GM21723 (cell line): ENCODE results near the gene ABCB6.
"Not testable (repeated sequence)": the region's sequence is repeated elsewhere in the genome, so short reads cannot be mapped to it uniquely, and the experiment has no call there.

Experiments used
- ATAC-seq: cut with Tn5 transposase; IDR thresholded peaks from one replicate; pipeline ENCODE4 v1.9.1; 2021; ENCODE audit warnings: mild to moderate bottlenecking, moderate library complexity; ENCODE audit not compliant: unreplicated experiment

The ABCB6 gene

GRCh38 chr2:219218732-219219701, at the start of gene ABCB6:
TSS of gene ABCB6 (minus strand) at chr2:219218958. CDS start at chr2:219218673, 285 bp downstream.
- peak; percentile 77 for ATAC-seq

GRCh38 chr2:219268294-219268693, 49.5 kb upstream of the ABCB6 start:
- ATAC-seq = no peak

- no peak for ATAC-seq
These were observed 48.1 kb upstream of the ABCB6 start for GRCh38 chr2:219266886-219267285.

GRCh38 chr2:219266232-219266631, 47.5 kb upstream of the ABCB6 start:
- ATAC-seq = no peak

- ATAC-seq = no peak
These were observed 42.5 kb upstream of the ABCB6 start for GRCh38 chr2:219261024-219261855.

GRCh38 chr2:219258942-219259341, 40.2 kb upstream of the ABCB6 start:
- ATAC-seq = not testable (repeated sequence)

- peak; percentile 35 for ATAC-seq
These were observed 35.9 kb upstream of the ABCB6 start for GRCh38 chr2:219254590-219255201.

GRCh38 chr2:219253753-219254589, 35.2 kb upstream of the ABCB6 start, which contains the start of gene TUBA4A:
TSS of gene TUBA4A (minus strand) at chr2:219253918. CDS start at chr2:219253858, 60 bp downstream.
- peak; percentile 55 for ATAC-seq

GRCh38 chr2:219252900-219253752, 34.4 kb upstream of the ABCB6 start, which contains the start of gene TUBA4B:
TSS of gene TUBA4B (plus strand) at chr2:219253243. CDS start at chr2:219253408, 165 bp downstream.
- ATAC-seq = peak; percentile 12

GRCh38 chr2:219252570-219252899, 33.8 kb upstream of the ABCB6 start:
- ATAC-seq = no peak

GRCh38 chr2:219252084-219252483, 33.3 kb upstream of the ABCB6 start:
- ATAC-seq = no peak

GRCh38 chr2:219251656-219252055, 32.9 kb upstream of the ABCB6 start:
- no peak for ATAC-seq

GRCh38 chr2:219250049-219250781, 31.5 kb upstream of the ABCB6 start:
- no peak for ATAC-seq

GRCh38 chr2:219249203-219249980, 30.6 kb upstream of the ABCB6 start:
- ATAC-seq = peak; percentile 27

GRCh38 chr2:219248845-219249202, 30.1 kb upstream of the ABCB6 start:
- no peak for ATAC-seq

GRCh38 chr2:219247678-219248642, 29.2 kb upstream of the ABCB6 start:
- ATAC-seq = no peak

- no peak for ATAC-seq
These were observed 27.8 kb upstream of the ABCB6 start for GRCh38 chr2:219246559-219246958.
